C4-2B (cell line): ENCODE data around the gene SOAT2.

Source experiments
- ZFX ChIP-seq: fragments of 450-650 bp; IDR thresholded peaks from 2 replicates; pipeline ENCODE4 v1.6.1; 2017
- TF ChIP-seq, protein P1 (sequence below): fragments of 450-650 bp; conservative IDR thresholded peaks from 2 replicates; pipeline ENCODE4 v1.5.1; 2017; ENCODE audit warnings: mild to moderate bottlenecking

- TF ChIP-seq, protein P1, sequence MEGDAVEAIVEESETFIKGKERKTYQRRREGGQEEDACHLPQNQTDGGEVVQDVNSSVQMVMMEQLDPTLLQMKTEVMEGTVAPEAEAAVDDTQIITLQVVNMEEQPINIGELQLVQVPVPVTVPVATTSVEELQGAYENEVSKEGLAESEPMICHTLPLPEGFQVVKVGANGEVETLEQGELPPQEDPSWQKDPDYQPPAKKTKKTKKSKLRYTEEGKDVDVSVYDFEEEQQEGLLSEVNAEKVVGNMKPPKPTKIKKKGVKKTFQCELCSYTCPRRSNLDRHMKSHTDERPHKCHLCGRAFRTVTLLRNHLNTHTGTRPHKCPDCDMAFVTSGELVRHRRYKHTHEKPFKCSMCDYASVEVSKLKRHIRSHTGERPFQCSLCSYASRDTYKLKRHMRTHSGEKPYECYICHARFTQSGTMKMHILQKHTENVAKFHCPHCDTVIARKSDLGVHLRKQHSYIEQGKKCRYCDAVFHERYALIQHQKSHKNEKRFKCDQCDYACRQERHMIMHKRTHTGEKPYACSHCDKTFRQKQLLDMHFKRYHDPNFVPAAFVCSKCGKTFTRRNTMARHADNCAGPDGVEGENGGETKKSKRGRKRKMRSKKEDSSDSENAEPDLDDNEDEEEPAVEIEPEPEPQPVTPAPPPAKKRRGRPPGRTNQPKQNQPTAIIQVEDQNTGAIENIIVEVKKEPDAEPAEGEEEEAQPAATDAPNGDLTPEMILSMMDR = no peak
- no peak for TF ChIP-seq ZFX
Measured at GRCh38 chr12:53076461-53076860, 26.8 kb upstream of the SOAT2 start.
